ENCODE results near the gene TPPP3. TPM values are rescaled to one million over a fixed set of nuclear protein-coding genes. Genes with fewer than 3 reads are reported as not detected.

Gene TPPP3
- 42.7 TPM for polyA plus RNA-seq (ENCODE audit: insufficient read length)
- long read RNA-seq, donor 1, transcript TPPP3-202 (4 exons, 1,058 nt) = major isoform, 35 of 60 reads
- long read RNA-seq, donor 1, partial matches to known transcripts = 20 of 60 reads
- long read RNA-seq, donor 1, other reads (novel, unspliced or antisense) = 0 of 60 reads
- long read RNA-seq, donor 2, transcript TPPP3-202 (4 exons, 1,058 nt) = major isoform, 25 of 35 reads
- long read RNA-seq, donor 2, partial matches to known transcripts = 7 of 35 reads
- long read RNA-seq, donor 2, other reads (novel, unspliced or antisense) = 0 of 35 reads
- long read RNA-seq, donor 3, transcript TPPP3-202 (4 exons, 1,058 nt) = major isoform, 18 of 21 reads
- long read RNA-seq, donor 3, partial matches to known transcripts = 0 of 21 reads
- long read RNA-seq, donor 3, other reads (novel, unspliced or antisense) = 0 of 21 reads
- long read RNA-seq, donor 4, transcript TPPP3-202 (4 exons, 1,058 nt) = major isoform, 5 of 7 reads
- long read RNA-seq, donor 4, partial matches to known transcripts = 0 of 7 reads
- long read RNA-seq, donor 4, other reads (novel, unspliced or antisense) = 0 of 7 reads
- long read RNA-seq, donor 5, transcript TPPP3-202 (4 exons, 1,058 nt) = major isoform, 75 of 82 reads
- long read RNA-seq, donor 5, partial matches to known transcripts = 0 of 82 reads
- long read RNA-seq, donor 5, other reads (novel, unspliced or antisense) = 0 of 82 reads
- long read RNA-seq, donor 6, transcript TPPP3-202 (4 exons, 1,058 nt) = major isoform, 25 of 52 reads
- long read RNA-seq, donor 6, partial matches to known transcripts = 24 of 52 reads
- long read RNA-seq, donor 6, other reads (novel, unspliced or antisense) = 0 of 52 reads
- long read RNA-seq, donor 7, transcript TPPP3-202 (4 exons, 1,058 nt) = major isoform, 64 of 80 reads
- long read RNA-seq, donor 7, transcript TPPP3-205 (3 exons, 1,736 nt) = minor isoform, 5 of 80 reads
- long read RNA-seq, donor 7, partial matches to known transcripts = 9 of 80 reads
- long read RNA-seq, donor 7, other reads (novel, unspliced or antisense) = 0 of 80 reads
- long read RNA-seq, donor 8, transcript TPPP3-202 (4 exons, 1,058 nt) = major isoform, 8 of 8 reads
- long read RNA-seq, donor 8, partial matches to known transcripts = 0 of 8 reads
- long read RNA-seq, donor 8, other reads (novel, unspliced or antisense) = 0 of 8 reads

DNA sequence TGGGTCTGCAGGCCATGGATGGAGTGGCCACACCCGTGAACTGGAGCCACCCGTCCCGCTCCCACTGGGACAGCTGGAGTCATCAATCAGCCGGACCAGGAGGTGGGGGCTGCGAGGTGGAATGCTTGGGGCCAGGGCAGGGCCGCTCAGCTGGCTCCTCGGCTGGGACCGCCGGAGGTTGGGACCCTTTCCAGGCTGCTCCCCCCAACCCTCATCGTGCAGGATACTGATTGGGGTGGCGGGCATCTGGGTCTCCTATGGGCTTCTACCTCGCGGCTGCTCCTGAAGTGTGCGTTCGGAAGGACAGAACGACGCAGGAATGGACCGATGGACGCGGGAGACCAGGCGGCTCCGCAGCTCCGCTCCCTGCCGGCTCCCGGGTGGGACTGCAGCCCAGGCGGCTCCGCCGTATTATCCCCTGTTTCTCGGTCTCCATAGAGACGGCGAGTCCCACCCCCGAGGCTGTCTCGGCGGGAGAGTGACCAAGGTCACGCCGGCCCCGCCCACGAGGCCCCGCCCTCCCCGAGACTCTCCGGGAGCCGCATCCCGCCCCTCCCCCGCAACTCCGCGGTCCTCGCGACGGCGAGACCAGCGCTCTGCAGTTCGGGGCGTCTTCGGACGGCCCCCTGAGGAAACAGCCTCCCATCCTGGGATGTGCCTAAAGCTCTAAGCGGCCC, at the start of gene TPPP3:
TSS of gene TPPP3 (minus strand) at position 388 of the 677 bp plus-strand sequence. CDS start 2,387 bp downstream, outside the sequence.
- peak; percentile 86 for DNase-seq

DNA sequence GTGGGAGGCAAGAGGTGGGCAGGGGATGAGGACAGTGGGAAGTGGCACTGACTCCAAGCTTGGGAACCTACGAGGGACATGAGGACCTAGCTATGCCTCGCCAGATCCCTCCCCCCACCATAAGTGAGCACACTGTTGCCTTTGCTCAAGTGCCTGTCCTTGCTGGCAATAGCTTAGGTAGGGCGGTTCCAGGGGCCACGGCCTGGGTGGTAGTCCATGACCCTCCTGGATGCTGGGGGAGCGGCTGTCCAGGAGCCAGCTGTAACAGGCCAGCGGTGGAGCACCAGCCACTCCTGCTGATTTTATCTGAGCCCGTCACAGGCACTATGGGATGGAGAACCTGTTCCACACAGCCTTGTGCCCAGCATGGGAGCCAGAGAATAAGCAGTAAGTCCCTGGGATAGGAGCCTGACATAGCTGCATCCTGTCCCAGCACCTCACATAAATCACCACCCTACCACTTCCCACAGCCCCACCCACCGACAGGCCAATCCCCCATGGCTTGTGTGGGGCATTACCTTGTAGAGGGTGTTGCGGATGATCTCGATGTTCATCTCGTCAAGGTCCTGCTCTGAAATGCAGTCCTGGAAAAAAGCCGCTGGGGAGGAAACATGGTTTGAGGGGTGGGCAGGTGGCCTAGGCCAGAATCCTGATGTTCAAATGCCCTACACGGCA, 49.4 kb upstream of the TPPP3 start:
- no peak for DNase-seq

DNA sequence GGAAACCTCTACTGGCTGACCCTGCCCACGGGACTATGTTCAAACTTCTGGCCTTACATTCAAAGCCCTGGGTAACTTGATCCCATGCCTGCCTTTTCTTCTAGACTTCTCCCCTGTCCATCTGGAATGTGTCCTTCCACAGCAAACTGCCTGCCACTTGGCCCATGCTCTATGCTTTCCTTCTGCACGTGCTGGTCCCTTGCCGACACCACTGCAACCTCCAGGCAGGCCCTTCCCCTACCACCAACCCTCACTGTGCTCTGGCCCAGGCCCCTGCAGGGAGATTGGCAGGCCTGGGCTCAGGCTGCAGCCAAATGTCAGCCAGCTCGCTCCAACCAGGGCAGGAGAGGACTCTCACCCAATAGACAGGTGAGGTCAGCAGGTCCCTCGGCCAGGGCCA, 48.6 kb upstream of the TPPP3 start:
- DNase-seq = no peak

DNA sequence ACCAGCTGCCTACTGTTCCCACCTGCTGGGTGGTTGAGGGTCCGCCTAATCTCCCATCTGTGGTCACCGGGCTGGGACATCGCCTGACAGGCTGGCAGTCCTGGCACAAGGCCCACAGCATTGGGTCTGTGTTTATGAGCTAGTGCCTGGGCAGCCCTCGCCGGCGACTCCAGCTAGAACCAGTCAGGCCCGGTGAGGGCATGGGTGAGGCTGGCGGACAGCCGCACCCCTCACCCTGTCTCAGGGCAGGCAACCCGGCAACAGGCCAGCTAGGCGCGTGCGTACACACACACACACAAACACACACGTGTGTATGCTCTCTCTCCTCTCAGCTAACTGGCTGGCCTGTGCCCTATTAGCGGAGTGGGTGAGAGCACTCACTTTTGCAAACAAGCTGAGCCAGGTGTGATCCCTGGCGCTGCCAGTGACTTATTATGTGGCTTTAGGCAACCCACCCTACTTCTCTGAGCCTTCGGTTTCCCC, 48.0 kb upstream of the TPPP3 start:
- no peak for DNase-seq

DNA sequence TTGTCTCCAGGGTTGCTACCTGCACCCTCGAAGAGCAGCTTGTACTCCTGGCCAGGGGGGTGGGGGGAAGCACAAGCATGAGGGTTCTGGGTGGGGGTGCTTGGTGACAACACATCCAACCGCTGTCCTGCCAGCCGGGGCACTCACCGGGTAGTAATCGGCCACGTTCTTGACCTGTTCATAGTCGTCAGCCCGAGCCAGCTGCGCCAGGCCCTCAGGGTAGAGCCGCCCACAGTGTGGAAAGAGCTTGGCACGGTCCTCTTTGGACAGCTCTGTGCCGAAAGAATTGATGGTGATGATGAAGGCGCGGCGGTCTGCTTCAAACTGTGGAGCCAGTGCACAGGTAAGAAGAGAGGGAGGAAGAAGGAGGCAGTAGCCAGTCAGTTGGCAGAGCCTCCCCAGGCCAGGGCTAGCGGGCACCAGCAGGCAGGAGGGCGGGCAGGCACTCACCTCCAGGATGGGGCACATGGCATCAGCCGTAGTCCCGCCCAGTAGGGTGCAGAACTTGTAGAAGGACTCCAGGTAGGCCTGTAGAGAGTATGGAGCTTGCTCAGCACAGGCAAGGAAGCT, 45.6 kb upstream of the TPPP3 start:
- DNase-seq = no peak

DNA sequence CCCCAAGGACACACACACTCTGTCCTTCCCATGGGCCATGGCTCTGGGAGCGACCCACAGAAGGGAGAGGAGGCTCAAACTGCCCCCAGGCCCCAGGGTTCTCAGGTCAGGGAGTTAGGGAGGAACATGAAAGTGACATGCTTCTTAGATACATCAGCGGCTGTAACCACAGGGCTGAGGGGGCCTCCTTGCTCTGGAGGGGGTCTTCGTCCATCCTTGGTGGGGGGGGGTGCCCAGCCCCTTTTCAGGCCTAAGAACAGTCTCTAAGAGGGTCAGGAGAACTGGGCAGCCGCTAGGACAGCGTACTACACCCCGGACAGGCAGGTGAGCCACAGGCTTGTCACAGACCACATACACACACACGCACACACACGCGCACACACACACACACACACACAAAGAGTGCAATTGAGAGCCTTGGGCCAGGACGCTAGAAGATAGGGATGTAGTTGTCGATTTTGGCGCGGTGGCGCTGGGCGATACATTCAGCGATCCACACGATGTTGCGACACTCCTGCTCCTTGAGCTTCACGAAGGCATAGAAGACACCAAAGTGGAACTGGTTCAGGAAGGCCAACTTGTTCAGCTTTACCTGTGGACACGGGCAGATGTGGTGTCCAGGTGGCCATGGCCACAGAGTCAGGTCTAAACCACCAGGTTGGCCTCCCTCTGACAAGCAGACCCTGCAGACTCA, 44.9 kb upstream of the TPPP3 start:
- no peak for DNase-seq

DNA sequence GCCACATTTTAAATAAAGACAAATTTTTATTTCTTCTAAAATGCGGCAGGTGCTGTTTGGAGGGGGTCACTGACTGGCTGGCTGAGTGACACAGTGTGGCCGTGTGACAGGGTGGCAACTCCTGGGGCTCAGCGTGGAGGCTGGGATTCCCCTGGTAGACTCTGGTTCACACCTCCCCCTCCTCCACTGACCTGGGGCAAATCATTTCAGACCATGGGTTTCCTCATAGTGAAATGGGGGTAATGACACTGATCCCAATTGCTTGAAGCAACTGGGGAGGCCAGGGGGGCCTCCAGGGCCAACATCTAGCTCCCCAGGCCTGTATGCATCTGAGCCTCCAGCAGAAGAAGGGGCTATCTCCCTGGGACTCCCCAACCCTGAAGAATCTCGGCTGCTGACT, 44.2 kb upstream of the TPPP3 start:
- no peak for DNase-seq

DNA sequence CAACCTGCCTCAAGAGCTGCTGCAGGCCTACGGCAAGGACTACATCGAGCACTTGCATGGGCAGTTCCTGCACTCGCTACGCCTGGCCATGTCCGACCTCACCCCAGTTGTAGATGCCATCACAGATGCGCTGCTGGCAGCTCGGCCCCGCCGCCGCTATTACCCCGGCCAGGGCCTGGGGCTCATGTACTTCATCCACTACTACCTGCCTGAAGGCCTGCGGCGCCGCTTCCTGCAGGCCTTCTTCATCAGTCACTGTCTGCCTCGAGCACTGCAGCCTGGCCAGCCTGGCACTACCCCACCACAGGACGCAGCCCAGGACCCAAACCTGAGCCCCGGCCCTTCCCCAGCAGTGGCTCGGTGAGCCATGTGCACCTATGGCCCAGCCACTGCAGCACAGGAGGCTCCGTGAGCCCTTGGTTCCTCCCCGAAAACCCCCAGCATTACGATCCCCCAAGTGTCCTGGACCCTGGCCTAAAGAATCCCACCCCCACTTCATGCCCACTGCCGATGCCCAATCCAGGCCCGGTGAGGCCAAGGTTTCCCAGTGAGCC, 43.4 kb upstream of the TPPP3 start:
- DNase-seq = no peak

DNA sequence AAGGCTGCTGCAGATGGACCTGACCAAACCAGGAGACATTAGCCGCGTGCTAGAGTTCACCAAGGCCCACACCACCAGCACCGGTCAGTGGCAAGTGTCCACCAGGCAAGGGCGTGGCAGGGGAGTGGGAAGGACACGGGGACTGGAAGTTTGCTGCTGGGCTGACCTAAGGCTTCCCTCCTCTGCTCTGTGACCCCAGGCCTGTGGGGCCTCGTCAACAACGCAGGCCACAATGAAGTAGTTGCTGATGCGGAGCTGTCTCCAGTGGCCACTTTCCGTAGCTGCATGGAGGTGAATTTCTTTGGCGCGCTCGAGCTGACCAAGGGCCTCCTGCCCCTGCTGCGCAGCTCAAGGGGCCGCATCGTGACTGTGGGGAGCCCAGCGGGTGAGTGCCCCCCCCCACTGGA, 42.5 kb upstream of the TPPP3 start:
- no peak for DNase-seq

DNA sequence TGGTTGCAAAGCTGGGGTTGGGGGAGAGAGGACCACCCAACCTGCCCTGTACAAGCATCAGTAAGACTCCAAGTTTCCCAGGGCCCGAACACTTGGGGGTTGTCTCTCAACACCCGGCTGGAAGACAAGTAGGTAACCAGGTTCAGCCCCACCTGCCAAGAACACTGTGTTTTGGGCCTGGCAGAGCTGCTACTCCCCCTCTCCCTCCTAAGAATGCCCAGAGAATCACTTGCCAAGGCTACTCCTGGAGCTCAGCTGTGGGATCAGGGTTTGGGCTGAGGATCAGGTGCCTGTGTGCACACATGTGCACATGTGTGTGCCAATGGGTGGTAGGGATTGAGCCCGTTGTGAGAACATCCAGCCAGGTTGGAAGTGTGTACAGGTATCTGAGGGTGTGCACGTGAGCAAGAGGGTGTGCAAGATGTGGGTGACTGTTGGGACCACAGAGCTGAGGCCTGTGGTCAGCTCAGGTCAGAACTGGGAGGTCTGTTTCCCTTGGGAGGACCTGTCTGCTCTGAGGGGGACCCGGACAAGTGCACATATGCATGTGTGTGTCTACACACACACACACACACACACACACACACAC, 39.9 kb upstream of the TPPP3 start:
- DNase-seq = no peak

DNA sequence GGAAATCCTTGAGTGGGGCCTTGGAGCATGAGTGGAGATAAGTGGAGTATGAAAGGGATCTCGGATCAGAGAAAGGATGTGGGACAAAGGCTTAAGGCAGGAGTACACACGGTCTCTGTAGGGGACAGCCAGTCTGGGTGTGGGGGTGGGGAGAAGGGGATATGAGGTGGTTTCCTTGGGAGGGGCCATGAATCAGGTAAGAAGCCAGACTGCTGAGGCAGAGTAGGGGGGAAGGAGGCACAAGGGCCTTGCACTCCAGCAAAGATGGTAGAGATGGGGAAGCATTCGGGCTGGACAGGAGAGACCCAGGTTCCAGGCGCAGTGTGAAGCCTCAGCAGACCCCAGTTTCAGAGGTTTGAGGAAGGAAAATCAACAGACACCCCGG, 39.2 kb upstream of the TPPP3 start:
- DNase-seq = no peak

DNA sequence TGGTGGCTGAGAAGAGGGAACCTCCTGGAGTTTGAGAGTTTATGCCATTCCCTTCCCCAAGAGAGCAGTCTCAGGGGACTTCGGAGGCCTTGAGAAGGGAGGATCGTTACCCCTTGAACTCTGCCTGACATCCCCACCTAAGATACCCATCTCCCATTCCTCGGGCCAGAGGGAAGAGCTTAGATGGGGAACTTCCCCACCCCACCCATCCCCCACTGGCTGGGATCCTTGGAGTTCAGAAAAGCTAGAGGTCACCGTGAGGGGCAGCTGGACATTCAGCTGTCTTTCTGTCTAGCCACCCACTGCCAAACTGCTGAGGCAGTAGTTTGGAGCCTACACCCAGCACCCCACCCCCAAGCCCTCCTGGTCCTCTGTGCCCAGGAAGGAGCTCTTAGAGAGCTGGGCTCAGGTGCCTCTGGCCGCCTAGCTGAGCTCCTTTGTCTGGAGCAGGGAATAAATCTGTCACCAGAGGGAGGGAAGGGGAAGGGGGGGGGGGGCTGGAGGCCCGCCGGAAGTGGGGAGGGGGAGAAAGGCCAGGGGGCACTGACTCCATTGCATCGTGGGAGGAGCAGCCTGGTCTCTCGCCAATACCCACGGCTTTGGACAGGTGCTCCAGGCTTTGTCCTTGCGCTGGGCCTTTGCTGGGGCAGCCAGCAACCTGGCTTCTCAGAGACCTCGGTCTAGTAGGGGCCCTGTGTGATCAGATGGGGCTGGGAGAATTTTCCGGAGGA, 38.6 kb upstream of the TPPP3 start:
- no peak for DNase-seq

DNA sequence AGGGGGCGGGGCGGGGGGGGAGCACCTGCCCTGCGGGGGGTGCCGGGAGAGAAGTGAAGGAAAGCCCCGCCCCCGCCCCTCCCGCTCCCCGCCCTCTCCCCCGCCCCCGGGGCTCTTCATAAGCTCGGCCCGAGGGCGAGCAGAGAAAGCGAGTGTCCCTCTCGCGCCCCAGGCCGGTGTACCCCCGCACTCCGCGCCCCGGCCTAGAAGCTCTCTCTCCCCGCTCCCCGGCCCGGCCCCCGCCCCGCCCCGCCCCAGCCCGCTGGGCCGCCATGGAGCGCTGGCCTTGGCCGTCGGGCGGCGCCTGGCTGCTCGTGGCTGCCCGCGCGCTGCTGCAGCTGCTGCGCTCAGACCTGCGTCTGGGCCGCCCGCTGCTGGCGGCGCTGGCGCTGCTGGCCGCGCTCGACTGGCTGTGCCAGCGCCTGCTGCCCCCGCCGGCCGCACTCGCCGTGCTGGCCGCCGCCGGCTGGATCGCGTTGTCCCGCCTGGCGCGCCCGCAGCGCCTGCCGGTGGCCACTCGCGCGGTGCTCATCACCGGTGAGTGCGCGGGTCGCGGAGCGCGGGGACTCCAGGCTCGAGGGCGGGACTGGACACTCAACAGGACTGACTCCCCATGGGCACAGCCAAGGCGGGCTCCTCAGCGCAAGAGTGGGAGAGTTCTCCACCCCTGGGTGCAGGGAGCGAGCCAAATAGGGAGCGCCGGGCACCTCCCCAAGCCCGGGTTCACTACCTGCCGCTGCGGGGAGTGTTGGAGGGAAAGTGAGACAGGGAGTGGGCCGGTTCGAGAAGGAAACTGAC, 37.9 kb upstream of the TPPP3 start, which contains the start of gene HSD11B2:
TSS of gene HSD11B2 (plus strand) at position 145 of the 798 bp plus-strand sequence. CDS start at position 273, 128 bp downstream.
- no peak for DNase-seq

DNA sequence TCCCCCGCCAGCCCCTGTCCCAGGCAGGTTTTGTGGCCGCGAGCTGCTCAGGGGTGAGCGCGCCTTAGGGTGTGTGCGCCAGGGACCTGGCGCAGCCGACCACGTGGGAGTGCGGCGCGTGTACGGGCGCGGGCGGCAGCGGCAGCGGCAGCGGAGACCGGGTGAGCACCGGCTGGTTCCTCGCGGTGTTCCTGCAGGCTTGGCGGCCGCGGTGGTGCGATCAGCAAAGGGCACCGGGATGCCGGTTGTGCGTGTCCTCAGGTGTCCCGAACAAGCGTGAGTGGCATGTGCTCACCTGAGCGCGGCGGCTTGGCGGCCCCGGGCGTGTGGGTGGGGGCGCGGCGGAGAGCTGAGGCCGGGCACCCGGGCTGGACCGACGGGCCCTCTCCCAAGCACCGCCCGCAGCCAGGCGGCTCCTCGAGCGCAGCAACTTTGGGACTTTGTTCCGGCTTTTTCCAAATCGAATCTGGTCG, 37.2 kb upstream of the TPPP3 start:
- DNase-seq = no peak

DNA sequence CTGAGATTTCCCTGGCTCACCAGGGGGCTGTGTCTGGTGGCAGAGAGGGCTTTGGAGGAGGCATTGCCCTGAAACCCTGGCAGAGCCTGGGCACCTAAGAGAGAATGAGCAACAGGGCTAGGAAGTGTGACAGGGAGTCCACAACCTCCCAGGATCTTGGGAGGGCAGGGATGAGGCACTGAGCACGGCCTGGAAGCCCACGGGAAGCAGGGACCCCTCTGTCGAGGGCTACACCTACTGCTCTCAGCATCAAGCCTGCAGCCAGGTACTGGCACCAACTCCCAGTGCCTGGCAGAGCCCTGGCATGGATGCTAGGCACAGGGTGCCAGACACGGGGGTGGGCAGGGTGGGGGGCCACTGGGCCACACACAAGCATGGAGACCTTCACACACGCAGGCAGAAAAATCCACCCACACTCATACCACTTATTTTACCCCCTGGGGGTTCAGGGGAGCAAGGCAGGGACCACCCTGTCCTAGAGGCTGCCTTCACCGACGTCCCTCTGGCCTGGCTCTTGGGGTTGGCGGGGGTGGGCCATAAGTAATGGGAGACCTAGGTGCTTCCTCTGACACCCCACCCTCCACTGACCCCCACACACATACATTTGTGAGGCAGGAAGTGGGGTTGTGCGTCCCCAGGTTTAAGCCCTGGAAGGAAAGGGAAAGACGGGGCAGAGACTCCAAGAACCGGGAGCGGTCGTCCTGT, 36.7 kb upstream of the TPPP3 start:
- no peak for DNase-seq

DNA sequence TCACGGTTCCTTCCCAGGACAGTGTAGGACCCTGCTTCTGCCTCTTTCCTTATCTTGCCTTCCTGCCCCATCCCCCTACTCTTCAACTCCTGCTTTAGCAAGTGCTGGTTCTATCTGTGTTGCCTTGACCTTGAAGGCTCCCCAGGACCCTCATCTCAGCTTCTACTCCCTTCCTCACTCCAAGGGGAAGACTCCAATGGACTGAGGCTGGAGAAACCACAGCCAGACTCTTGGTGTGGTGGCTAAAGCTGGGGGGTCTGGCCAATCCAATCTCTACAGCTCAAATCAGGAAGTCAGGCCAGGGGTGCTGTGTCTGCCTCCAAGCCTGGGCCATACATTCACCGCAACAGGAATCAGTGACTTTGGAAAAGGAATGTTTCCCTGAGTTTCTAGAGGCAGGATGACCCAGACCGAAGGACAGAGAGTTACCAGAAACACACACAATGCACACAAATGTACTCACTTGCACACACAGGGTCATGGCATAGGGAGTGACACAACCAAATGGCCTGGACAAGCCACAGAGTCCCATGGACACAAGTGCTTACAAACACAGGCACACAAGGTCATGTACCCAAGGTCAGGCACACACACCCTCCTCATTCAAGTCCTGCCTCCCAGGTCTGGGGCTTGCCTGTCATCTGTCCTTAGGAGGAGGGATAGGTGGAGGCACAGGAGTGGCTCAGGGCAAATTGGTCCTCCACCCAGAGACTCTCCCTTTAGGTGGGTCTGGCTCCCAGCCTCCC, 35.9 kb upstream of the TPPP3 start:
- DNase-seq = no peak

All from left kidney (tissue), 8 donors.